Panc1 (cell line): Measurements from ENCODE around the gene CAPN15. TPM values are rescaled to one million over a fixed set of nuclear protein-coding genes. Genes with fewer than 3 reads are reported as not detected.

Source experiments
- ATAC-seq: fragments of 200-7000 bp; cut with Tn5 transposase; 2 replicates; pipeline ENCODE4 v1.9.1; 2020; ENCODE audit warnings: mild to moderate bottlenecking, moderate library complexity
- BruUV-seq: library from RNA; stranded (reverse); fragments of 400-500 nt; replicated peaks from 2 replicates; lab custom pipeline; 2021; lab: Mats Ljungman, UMichigan
- CTCF ChIA-PET: fragments of 300-600 bp; sonication (Branson Sonifier 250); formaldehyde crosslinking; loops from one replicate; lab custom pipeline; 2022; ENCODE audit warnings: antibody characterized with exemption; lab: Charles Lee
- POLR2A ChIA-PET: fragments of 300-600 bp; sonication (Branson Sonifier 250); formaldehyde crosslinking; loops from one replicate; lab custom pipeline; 2022; ENCODE audit warnings: antibody characterized with exemption; lab: Charles Lee
- DNase-seq: peaks from one replicate; pipeline ENCODE4 v3.0.0-alpha.2; 2010; ENCODE audit warnings: low read depth, low spot score
- H3K27ac ChIP-seq: 2 replicates; pipeline ENCODE4 v1.5.1; 2011; ENCODE audit warnings: mild to moderate bottlenecking, low read length, inconsistent platforms
- H3K27me3 ChIP-seq: fragments of 200-500 bp; sonication (Bioruptor generic); 2 replicates; pipeline ENCODE4 v1.6.0; 2014; ENCODE audit warnings: low read length, inconsistent platforms; ENCODE audit not compliant: control insufficient read depth, insufficient read depth
- H3K36me3 ChIP-seq: fragments of 200-500 bp; sonication (Bioruptor generic); 2 replicates; pipeline ENCODE4 v1.5.1; 2014; ENCODE audit warnings: inconsistent platforms, mild to moderate bottlenecking, low read length, moderate library complexity; ENCODE audit not compliant: control insufficient read depth, insufficient read depth
- H3K4me1 ChIP-seq: 2 replicates; pipeline ENCODE4 v1.5.1; 2011; ENCODE audit warnings: inconsistent platforms, mild to moderate bottlenecking, low read length, moderate library complexity; ENCODE audit not compliant: control insufficient read depth, insufficient read depth
- H3K4me3 ChIP-seq, 2 experiments: 2 replicates each; pipeline ENCODE4 v1.5.1; 2011 to 2012; ENCODE audit warnings: low read depth in 2 of 2, low read length in 2 of 2, mild to moderate bottlenecking in 2 of 2, inconsistent platforms in 1 of 2, moderate library complexity in 1 of 2
- H3K9me3 ChIP-seq: fragments of 200-500 bp; sonication (Bioruptor generic); 2 replicates; pipeline ENCODE4 v1.5.1; 2014; ENCODE audit warnings: low read depth, mild to moderate bottlenecking, inconsistent platforms, low read length, moderate library complexity; ENCODE audit not compliant: control insufficient read depth, insufficient read depth
- CTCF ChIP-seq: fragments of 450-650 bp; IDR thresholded peaks from 2 replicates; pipeline ENCODE4 v1.5.1; 2017; ENCODE audit warnings: mild to moderate bottlenecking
- POLR2AphosphoS5 ChIP-seq: IDR thresholded peaks from 2 replicates; pipeline ENCODE4 v1.6.1; 2012; ENCODE audit warnings: mild to moderate bottlenecking, low read depth, low read length, moderate library complexity
- REST ChIP-seq, 2 experiments: IDR thresholded peaks; 2 replicates each; pipeline ENCODE4 v1.6.1; 2011 to 2012; ENCODE audit warnings: low read depth in 2 of 2, control low read depth in 1 of 2, low read length in 1 of 2, mild to moderate bottlenecking in 1 of 2, moderate library complexity in 1 of 2; ENCODE audit not compliant: insufficient read depth in 1 of 2
- SIN3A ChIP-seq: IDR thresholded peaks from 2 replicates; pipeline ENCODE4 v1.6.1; 2012; ENCODE audit warnings: low read depth, mild to moderate bottlenecking, low read length, moderate library complexity, borderline replicate concordance; ENCODE audit not compliant: insufficient read depth
- TCF7L2 ChIP-seq: IDR thresholded peaks from 2 replicates; pipeline ENCODE4 v1.6.1; 2011; ENCODE audit warnings: mild to moderate bottlenecking, low read depth, low read length, inconsistent platforms
- in situ Hi-C: cut with HindIII; loops from 2 replicates; pipeline ENCODE4 v1.10.0; 2016; ENCODE audit warnings: low sequenced_read_pairs, low pct_unique_long_range_greater_than_20kb
- intact Hi-C: fragments of 100-400 bp; cut with micrococcal nuclease; formaldehyde crosslinking; loops from one replicate; pipeline ENCODE4 v1.10.0; 2022; ENCODE audit not compliant: unreplicated experiment
- total RNA-seq: library from RNA; stranded (reverse); gene quantifications from one replicate; pipeline ENCODE4 v1.2.1, GENCODE V29; 2021; ENCODE audit not compliant: unreplicated experiment

Gene CAPN15
- total RNA-seq, 1 experiment from 2014 or later = 78.5 TPM

- CTCF ChIA-PET = no interaction called here
- POLR2A ChIA-PET = interaction anchor here (0.6 kb wide), 1 partner anchor 35 kb away, joined by 3 read pairs; no protein-coding TSS in a partner anchor
- no peak for TF ChIP-seq REST (IDR thresholded peaks at IDR 0.05; ENCODE audit: insufficient read depth in 1 of 2, low read depth in 2 of 2, low read length in 1 of 2)
- Histone ChIP-seq H3K9me3 (no peaks in the 10 kb centered on the region), H3K4me1 (peaks cover 29% of the 10 kb centered on the region), H3K36me3 (no peaks in the 10 kb centered on the region), H3K27ac (peak overlapping the region; percentile 57; the same call in 1 of the 2 replicates), H3K27me3 (no peaks in the 10 kb centered on the region), H3K4me3 (peak overlapping the region in 1 of 2 experiments; percentile 78; a peak in 2 of 4 replicates)
- no peak for DNase-seq
- ATAC-seq = no peak
- no TSS peak for BruUV-seq
- intact Hi-C loops (no loop called here), in situ Hi-C loops (no loop called here)
Observed at GRCh38 chr16:586645-587590, 59.4 kb downstream of the CAPN15 start.

GRCh38 chr16:588639-588888 lies 61.1 kb downstream of the CAPN15 start:
- TF ChIP-seq SIN3A = no peak
- no peaks in the 10 kb centered on the region for H3K36me3 ChIP-seq
- in situ Hi-C loops (no loop called here), intact Hi-C loops (no loop called here)
- H3K27ac ChIP-seq = peak overlapping the region; percentile 90
- ATAC-seq (peak; percentile 11), DNase-seq (no peak)
- POLR2A ChIA-PET = interaction anchor here (1.0 kb wide), 1 partner anchor 88 kb away, joined by 3 read pairs; no protein-coding TSS in a partner anchor
- H3K9me3 ChIP-seq = no peaks in the 10 kb centered on the region
- H3K4me3 ChIP-seq = peak overlapping the region; percentile 78 to 79
- TSS peak; percentile 93 for BruUV-seq
- peaks cover 39% of the 10 kb centered on the region for H3K4me1 ChIP-seq
- CTCF ChIA-PET = interaction anchor here (0.5 kb wide), 1 partner anchor 66 kb away, joined by 6 read pairs; no protein-coding TSS in a partner anchor
- H3K27me3 ChIP-seq = no peaks in the 10 kb centered on the region

- CTCF ChIA-PET = interaction anchor here (0.5 kb wide), 1 partner anchor 65 kb away, joined by 6 read pairs; no protein-coding TSS in a partner anchor
Observed at GRCh38 chr16:588889-589657, 61.6 kb downstream of the CAPN15 start.

More at GRCh38 chr16:588889-589657, 61.6 kb downstream of the CAPN15 start:
- no peaks in the 10 kb centered on the region for H3K36me3 ChIP-seq
- in situ Hi-C loops (no loop called here), intact Hi-C loops (no loop called here)
- POLR2A ChIA-PET = interaction anchor here (1.0 kb wide), 1 partner anchor 87 kb away, joined by 3 read pairs; no protein-coding TSS in a partner anchor
- peak overlapping the region; percentile 78 to 79 for H3K4me3 ChIP-seq
- no peaks in the 10 kb centered on the region for H3K9me3 ChIP-seq
- peaks cover 45% of the 10 kb centered on the region for H3K4me1 ChIP-seq
- H3K27me3 ChIP-seq = no peaks in the 10 kb centered on the region
- TF ChIP-seq TCF7L2 = no peak
- no peak; the same call in 1 of the 2 replicates for TF ChIP-seq POLR2AphosphoS5
- TF ChIP-seq REST (IDR thresholded peaks at IDR 0.05; ENCODE audit: insufficient read depth in 1 of 2, low read depth in 2 of 2, low read length in 1 of 2) = no peak
- no peak; the same call in 1 of the 2 replicates for TF ChIP-seq SIN3A
- TF ChIP-seq CTCF = no peak
- no TSS peak for BruUV-seq
- peak overlapping the region; percentile 90 for H3K27ac ChIP-seq
- peak; percentile 83 for ATAC-seq
- peak; percentile 64 for DNase-seq
